ENCODE results near the gene CDH13.

- TF ChIP-seq CREB1 (CRISPR knock-in tag; IDR thresholded peaks at IDR 0.05; ENCODE audit: low read depth) (no peak), CTCF (conservative IDR thresholded peaks at IDR 0.05; ENCODE audit: low read depth in 2 of 2) (no peak), EZH2phosphoT487 (IDR thresholded peaks at IDR 0.05; ENCODE audit: unreplicated experiment) (no peak), REST (IDR thresholded peaks at IDR 0.05; ENCODE audit: unreplicated experiment) (no peak), NANOG (IDR thresholded peaks at IDR 0.05; ENCODE audit: borderline replicate concordance) (no peak), EZH2 (IDR thresholded peaks at IDR 0.05; ENCODE audit: low read depth, unreplicated experiment) (no peak), POLR2AphosphoS5 (IDR thresholded peaks at IDR 0.05; ENCODE audit: low read depth) (no peak), ETS1 (IDR thresholded peaks at IDR 0.05) (no peak), JUNB (IDR thresholded peaks at IDR 0.05; ENCODE audit: unreplicated experiment) (no peak), ZNF462 (CRISPR knock-in tag; IDR thresholded peaks at IDR 0.05) (no peak)
Measured at GRCh38 chr16:83830091-83830768, 1203.5 kb downstream of the CDH13 start.

All from GM23338 (cell line).